PC-3 (cell line): Measurements from ENCODE around the gene CELF5. TPM values are rescaled to one million over a fixed set of nuclear protein-coding genes. Genes with fewer than 3 reads are reported as not detected.

Experiments used
- ATAC-seq: fragments of 200-7000 bp; cut with Tn5 transposase; 2 replicates; pipeline ENCODE4 v1.9.1; 2020; ENCODE audit warnings: mild to moderate bottlenecking, moderate library complexity
- BruUV-seq: library from RNA; stranded (reverse); fragments of 400-500 nt; replicated peaks from 2 replicates; lab custom pipeline; 2021; lab: Mats Ljungman, UMichigan
- CTCF ChIA-PET: fragments of 300-600 bp; sonication (Branson Sonifier 250); formaldehyde crosslinking; loops from one replicate; lab custom pipeline; 2022; ENCODE audit warnings: antibody characterized with exemption; lab: Charles Lee
- POLR2A ChIA-PET: fragments of 300-600 bp; sonication (Branson Sonifier 250); formaldehyde crosslinking; loops from one replicate; lab custom pipeline; 2022; ENCODE audit warnings: antibody characterized with exemption; ENCODE audit not compliant: unreplicated experiment; lab: Charles Lee
- DNase-seq: peaks from one replicate; pipeline ENCODE4 v3.0.0-alpha.2; 2015
- H2AFZ ChIP-seq: fragments of 300-600 bp; sonication (generic); 2 replicates; pipeline ENCODE4 v1.6.0; 2016; ENCODE audit warnings: antibody characterized with exemption, low read length
- H3F3A ChIP-seq: fragments of 300-600 bp; sonication (generic); one replicate; pipeline ENCODE4 v1.6.0; 2017; ENCODE audit warnings: antibody characterized with exemption, low read length, control low read depth, mild to moderate bottlenecking; ENCODE audit not compliant: unreplicated experiment
- H3K27ac ChIP-seq: fragments of 300-600 bp; sonication (generic); 2 replicates; pipeline ENCODE4 v1.5.1; 2016; ENCODE audit warnings: mild to moderate bottlenecking, low read length
- H3K27me3 ChIP-seq: fragments of 300-600 bp; sonication (generic); 2 replicates; pipeline ENCODE4 v1.6.1; 2016; ENCODE audit warnings: low read length, mixed read lengths
- H3K36me3 ChIP-seq: fragments of 300-600 bp; sonication (generic); 2 replicates; pipeline ENCODE4 v1.6.1; 2016; ENCODE audit warnings: low read depth, mixed run types, low read length, mixed read lengths
- H3K4me1 ChIP-seq: fragments of 300-600 bp; sonication (generic); 2 replicates; pipeline ENCODE4 v1.5.1; 2016; ENCODE audit warnings: low read length; ENCODE audit not compliant: insufficient read depth
- H3K4me2 ChIP-seq: fragments of 300-600 bp; sonication (generic); 2 replicates; pipeline ENCODE4 v1.6.0; 2016; ENCODE audit warnings: low read length
- H3K4me3 ChIP-seq: fragments of 300-600 bp; sonication (generic); 2 replicates; pipeline ENCODE4 v1.5.1; 2016; ENCODE audit warnings: mild to moderate bottlenecking, low read length, mixed read lengths
- H3K79me2 ChIP-seq: fragments of 300-600 bp; sonication (generic); 2 replicates; pipeline ENCODE4 v1.6.1; 2017; ENCODE audit warnings: low read length, mixed read lengths
- H3K9ac ChIP-seq: fragments of 300-600 bp; sonication (generic); 2 replicates; pipeline ENCODE4 v1.6.0; 2016; ENCODE audit warnings: mild to moderate bottlenecking, low read length
- H3K9me2 ChIP-seq: fragments of 300-600 bp; sonication (generic); replicated peaks from 2 replicates; pipeline ENCODE4 v1.6.1; 2016; ENCODE audit warnings: mixed run types, low read length, mixed read lengths
- H3K9me3 ChIP-seq: fragments of 300-600 bp; sonication (generic); 2 replicates; pipeline ENCODE4 v1.6.1; 2016; ENCODE audit warnings: low read length, mixed read lengths
- H4K20me1 ChIP-seq: fragments of 300-600 bp; sonication (generic); 2 replicates; pipeline ENCODE4 v1.6.1; 2016; ENCODE audit warnings: low read length, mixed read lengths
- EZH2 ChIP-seq: fragments of 300-600 bp; sonication (generic); IDR thresholded peaks from one replicate; pipeline ENCODE4 v1.6.1; 2017; ENCODE audit warnings: antibody characterized with exemption, mild to moderate bottlenecking, low read length; ENCODE audit not compliant: unreplicated experiment
- EZH2phosphoT487 ChIP-seq: fragments of 300-600 bp; sonication (generic); IDR thresholded peaks from 2 replicates; pipeline ENCODE4 v1.6.1; 2018; ENCODE audit warnings: mild to moderate bottlenecking, antibody characterized with exemption, low read length, borderline replicate concordance
- intact Hi-C: fragments of 100-400 bp; cut with micrococcal nuclease; formaldehyde crosslinking; loops from 2 replicates; pipeline ENCODE4 v1.9.0; 2023
- total RNA-seq: library from RNA; depleted of rRNA; stranded (reverse); fragments of >200 nt; gene quantifications from 2 replicates; pipeline ENCODE4 v1.2.3, GENCODE V29; 2014
- TF ChIP-seq, protein P1 (sequence below): fragments of 300-600 bp; sonication (generic); conservative IDR thresholded peaks from 2 replicates; pipeline ENCODE4 v1.5.1; 2017; ENCODE audit warnings: antibody characterized with exemption, low read depth, mild to moderate bottlenecking, low read length

CELF5 gene
- total RNA-seq, 1 experiment from 2014 or later: 0.44 TPM

DNA sequence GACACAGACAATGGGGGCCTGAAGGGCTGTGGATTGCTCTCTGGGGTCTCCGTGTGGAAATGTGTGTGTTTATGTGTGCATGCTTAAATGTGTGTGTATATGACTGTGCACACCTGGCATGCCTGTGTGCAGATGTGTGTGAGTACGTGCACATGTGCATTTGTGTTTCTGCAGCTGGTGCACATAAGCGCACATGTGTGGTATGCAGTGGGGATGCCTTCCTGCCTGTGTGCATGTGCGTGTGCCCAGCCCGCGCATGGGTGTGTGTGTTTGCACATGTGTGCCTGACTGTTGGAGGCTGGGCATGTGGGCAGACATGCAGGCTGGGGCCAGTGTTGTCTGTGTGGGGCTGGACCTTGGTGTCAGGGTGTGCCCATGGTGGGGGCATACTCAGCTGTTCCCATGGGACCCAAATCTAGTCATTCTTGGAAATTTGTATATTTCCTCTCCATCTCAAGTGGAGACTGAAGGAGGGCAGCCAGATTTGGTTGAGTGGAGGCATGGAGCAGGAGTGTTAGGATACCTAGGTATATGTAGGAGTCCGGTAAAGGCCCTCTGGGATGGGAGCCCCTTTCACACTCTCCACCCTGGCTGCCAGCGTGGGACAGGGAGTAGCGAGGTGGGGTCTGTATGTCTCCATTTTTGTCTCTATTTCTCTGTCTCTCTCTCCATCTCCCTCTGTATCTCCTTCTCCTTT is 49.9 kb downstream of the CELF5 start:
- POLR2A ChIA-PET: no interaction called here
- H3K4me2 ChIP-seq: no peak overlapping the region
- no peaks in the 10 kb centered on the region; the same call in 1 of the 2 replicates for H3K36me3 ChIP-seq
- no peak overlapping the region for H3K9ac ChIP-seq
- 0 out of 2 replicates have a peak, but pooled peaks cover 4% of the 10 kb centered on the region for H3K4me1 ChIP-seq
- H3K4me3 ChIP-seq: no peak overlapping the region
- DNase-seq: no peak
- CTCF ChIA-PET: interaction anchor here (0.5 to 0.7 kb wide), 2 partner anchors 31 to 37 kb away, joined by 4 to 10 read pairs; no protein-coding TSS in a partner anchor
- no TSS peak for BruUV-seq
- H2AFZ ChIP-seq: no peak overlapping the region
- intact Hi-C loops: no loop called here
- TF ChIP-seq, protein P1, sequence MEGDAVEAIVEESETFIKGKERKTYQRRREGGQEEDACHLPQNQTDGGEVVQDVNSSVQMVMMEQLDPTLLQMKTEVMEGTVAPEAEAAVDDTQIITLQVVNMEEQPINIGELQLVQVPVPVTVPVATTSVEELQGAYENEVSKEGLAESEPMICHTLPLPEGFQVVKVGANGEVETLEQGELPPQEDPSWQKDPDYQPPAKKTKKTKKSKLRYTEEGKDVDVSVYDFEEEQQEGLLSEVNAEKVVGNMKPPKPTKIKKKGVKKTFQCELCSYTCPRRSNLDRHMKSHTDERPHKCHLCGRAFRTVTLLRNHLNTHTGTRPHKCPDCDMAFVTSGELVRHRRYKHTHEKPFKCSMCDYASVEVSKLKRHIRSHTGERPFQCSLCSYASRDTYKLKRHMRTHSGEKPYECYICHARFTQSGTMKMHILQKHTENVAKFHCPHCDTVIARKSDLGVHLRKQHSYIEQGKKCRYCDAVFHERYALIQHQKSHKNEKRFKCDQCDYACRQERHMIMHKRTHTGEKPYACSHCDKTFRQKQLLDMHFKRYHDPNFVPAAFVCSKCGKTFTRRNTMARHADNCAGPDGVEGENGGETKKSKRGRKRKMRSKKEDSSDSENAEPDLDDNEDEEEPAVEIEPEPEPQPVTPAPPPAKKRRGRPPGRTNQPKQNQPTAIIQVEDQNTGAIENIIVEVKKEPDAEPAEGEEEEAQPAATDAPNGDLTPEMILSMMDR: no peak
- TF ChIP-seq EZH2phosphoT487 (no peak), EZH2 (no peak)
- no peak overlapping the region for H3K27ac ChIP-seq
- H3K9me3 ChIP-seq: no peaks in the 10 kb centered on the region
- no peaks in the 10 kb centered on the region for H3K9me2 ChIP-seq
- no peak for ATAC-seq
- H3F3A ChIP-seq: no peaks in the 10 kb centered on the region
- peaks cover 9% of the 10 kb centered on the region for H3K27me3 ChIP-seq
- no peaks in the 10 kb centered on the region for H3K79me2 ChIP-seq
- no peaks in the 10 kb centered on the region for H4K20me1 ChIP-seq

DNA sequence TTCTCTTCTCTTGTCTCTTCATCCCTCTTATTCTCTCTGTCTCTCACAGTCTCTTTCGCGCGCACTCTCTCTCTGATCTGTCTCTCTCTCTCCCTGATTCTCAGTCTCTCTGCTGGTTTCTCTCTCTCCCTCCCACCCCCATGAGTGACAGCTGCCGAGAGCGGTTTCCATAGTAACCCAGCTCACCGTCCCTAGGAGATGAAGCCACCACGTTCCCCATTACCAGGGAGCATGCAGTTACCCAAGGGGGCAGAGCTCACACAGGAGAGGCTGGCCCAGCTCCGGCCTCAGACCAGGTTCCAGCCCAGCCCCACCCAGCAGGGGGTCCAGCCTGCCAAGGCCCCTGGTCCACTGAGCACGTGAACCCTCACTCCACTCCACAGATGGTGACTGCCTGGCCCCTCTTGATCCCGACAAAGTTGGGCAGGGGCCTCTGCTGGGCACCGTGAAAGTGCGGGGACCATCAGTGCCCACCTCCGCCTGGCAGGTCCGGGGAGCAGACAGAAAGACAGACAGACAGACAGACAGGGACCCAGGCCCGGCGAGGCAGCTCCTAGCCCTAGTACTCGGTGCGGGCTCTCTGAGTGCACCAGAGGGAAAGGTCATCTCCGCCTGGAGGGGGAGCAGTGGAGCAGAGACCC is 50.6 kb downstream of the CELF5 start:
- peak; percentile 32; the same call in 1 of the 2 replicates for ATAC-seq
- no peaks in the 10 kb centered on the region for H3K9me3 ChIP-seq
- H3K27me3 ChIP-seq: peaks cover 2% of the 10 kb centered on the region
- H3K9me2 ChIP-seq: no peaks in the 10 kb centered on the region
- POLR2A ChIA-PET: interaction anchor here (0.6 kb wide), 1 partner anchor 782 kb away, joined by 12 read pairs; no protein-coding TSS in a partner anchor
- BruUV-seq: no TSS peak
- peak; percentile 10 for DNase-seq
- no peaks in the 10 kb centered on the region; the same call in 1 of the 2 replicates for H3K36me3 ChIP-seq
- intact Hi-C loops: no loop called here
- H3K27ac ChIP-seq: no peak overlapping the region
- H3K79me2 ChIP-seq: no peaks in the 10 kb centered on the region
- H3K4me1 ChIP-seq: 0 out of 2 replicates have a peak, but pooled peaks cover 4% of the 10 kb centered on the region
- no peak for TF ChIP-seq EZH2
- no peak for TF ChIP-seq EZH2phosphoT487
- TF ChIP-seq, protein P1: peak; percentile 64; the same call in 1 of the 2 replicates
- CTCF ChIA-PET: interaction anchor here (0.5 kb wide), 2 partner anchors 38 to 44 kb away, joined by 3 to 10 read pairs; no protein-coding TSS in a partner anchor
- no peak overlapping the region for H3K9ac ChIP-seq
- H3F3A ChIP-seq: no peaks in the 10 kb centered on the region
- H2AFZ ChIP-seq: peak overlapping the region; percentile 81
- H3K4me3 ChIP-seq: peak overlapping the region; percentile 69
- H3K4me2 ChIP-seq: peak overlapping the region; percentile 85
- H4K20me1 ChIP-seq: no peaks in the 10 kb centered on the region
